ENCODE data around the gene RILPL2.
"Not testable (repeated sequence)": the region's sequence is repeated elsewhere in the genome, so short reads cannot be mapped to it uniquely, and the experiment has no call there.

The RILPL2 gene

GRCh38 chr12:123436017-123436964, at the start of gene RILPL2:
Gene RILPL2, minus strand, starts transcription at chr12:123436684. Its CDS starts 264 bp downstream, at chr12:123436420.
- in situ Hi-C loops (cut with HindIII; ENCODE audit: low sequenced_read_pairs) = no loop called here

DNA sequence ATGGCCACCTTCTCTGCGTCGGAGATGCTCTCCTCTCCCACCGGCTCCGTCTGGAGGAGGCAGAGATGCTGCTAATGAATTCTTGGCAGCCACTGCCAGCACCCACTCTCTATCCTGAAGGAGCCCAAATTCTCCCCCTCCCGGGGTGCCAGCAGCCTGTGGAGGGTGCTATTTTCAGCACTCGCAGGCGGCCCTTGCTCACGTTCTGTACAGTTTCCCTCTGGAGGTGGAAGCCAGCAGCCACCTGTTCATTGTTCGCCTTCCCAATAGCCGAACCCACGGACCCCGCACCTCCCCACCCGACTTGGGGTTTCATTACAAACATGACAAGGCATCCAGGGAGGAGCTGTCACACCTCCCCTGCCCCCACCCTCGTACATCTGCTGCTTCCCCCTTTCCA, 49.3 kb upstream of the RILPL2 start:
- in situ Hi-C loops (cut with HindIII; ENCODE audit: low sequenced_read_pairs) = no loop called here

DNA sequence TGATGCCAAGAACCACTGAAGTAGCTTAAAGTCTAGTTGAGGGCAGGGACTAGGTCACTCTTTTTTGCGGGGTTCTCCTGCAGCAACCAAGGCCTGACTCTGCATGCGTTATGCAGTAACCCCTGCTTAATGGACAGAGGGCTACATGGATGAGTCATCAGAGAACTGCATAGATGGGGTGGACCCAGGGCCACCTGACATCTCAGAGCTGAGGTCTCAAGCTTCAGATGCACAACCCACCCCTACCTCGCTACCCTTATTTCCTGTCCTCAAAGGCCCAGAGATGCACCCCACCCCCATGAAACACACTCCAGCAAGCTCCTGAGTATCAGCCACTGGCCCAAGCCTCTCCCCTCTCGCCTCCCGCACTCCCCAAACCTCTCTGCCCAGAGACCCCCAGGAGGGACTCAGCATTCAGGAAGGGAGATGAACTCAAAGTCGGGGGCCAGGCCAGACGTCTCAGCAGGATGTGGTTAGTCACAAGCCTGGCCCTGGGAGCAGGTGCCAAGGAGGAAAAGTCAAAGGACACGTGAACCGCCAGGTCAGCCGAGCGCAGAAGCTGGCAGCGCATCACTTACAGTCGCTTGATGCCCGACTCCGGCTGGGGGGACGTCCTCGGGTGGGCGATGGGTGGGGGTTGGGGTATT, 47.2 kb upstream of the RILPL2 start:
- in situ Hi-C loops (cut with HindIII; ENCODE audit: low sequenced_read_pairs) = no loop called here

DNA sequence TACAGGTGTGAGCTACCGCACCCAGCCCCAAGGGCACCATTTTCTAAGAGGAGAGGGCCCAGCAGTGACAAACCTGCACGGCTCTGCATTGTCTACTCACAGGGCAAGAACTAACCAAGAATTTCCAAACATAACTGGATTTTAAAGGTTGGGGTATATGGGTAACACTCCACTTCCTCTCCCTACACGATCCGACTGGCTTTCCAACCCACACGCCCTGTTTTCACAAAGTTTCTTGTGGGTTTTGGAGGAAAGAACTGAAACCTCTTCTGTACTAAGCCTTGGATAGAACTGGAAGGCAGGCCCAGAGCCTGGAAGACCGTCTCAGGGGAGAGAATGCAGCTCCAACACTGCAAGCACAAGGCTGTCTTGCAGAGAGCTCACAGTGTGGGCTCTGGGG, 46.4 kb upstream of the RILPL2 start:
- in situ Hi-C loops (cut with HindIII; ENCODE audit: low sequenced_read_pairs) = no loop called here

GRCh38 chr12:123481251-123481650, 44.8 kb upstream of the RILPL2 start:
- in situ Hi-C loops (cut with HindIII; ENCODE audit: low sequenced_read_pairs) = not testable (repeated sequence)

DNA sequence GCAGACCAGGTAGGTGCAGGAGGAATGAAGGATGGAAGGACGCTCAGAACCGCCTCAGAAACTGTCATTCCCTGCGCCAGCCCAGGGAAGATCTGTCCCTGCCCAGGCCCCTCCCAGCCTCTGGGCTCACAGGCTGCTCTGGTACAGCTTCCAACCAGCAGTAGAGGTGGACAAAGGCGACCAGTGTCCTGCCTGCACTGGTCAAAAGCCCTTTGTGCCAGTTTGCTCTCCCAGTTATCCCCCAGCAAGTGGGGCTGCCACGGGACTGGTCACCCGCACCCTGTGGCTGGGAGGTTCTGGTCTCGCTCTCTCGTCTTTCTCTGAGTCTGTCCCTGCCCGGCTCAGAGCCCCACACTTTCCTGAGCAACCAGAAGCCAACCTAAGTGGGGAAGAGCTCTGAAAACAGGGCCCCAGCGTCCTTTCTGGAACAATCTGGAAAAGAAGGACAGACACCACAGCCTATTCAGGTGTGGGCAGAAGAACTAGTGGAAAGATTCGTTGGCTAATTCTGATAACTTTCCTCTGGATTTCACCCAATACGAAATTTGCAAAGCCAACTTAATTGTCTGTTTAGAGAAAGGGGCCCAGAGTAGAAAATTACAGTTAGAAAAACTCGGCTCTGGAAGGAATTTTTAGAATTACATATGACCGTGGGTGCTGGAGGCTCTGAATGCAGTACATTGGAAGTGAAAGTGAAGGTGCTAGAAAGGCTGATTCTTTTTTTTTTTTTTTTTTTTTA, 43.1 kb upstream of the RILPL2 start:
- in situ Hi-C loops (cut with HindIII; ENCODE audit: low sequenced_read_pairs) = no loop called here

- in situ Hi-C loops (cut with HindIII; ENCODE audit: low sequenced_read_pairs) = no loop called here
Observed at GRCh38 chr12:123478762-123479161, 42.3 kb upstream of the RILPL2 start.

- in situ Hi-C loops (cut with HindIII; ENCODE audit: low sequenced_read_pairs) = no loop called here
Observed at GRCh38 chr12:123478069-123478468, 41.6 kb upstream of the RILPL2 start.

DNA sequence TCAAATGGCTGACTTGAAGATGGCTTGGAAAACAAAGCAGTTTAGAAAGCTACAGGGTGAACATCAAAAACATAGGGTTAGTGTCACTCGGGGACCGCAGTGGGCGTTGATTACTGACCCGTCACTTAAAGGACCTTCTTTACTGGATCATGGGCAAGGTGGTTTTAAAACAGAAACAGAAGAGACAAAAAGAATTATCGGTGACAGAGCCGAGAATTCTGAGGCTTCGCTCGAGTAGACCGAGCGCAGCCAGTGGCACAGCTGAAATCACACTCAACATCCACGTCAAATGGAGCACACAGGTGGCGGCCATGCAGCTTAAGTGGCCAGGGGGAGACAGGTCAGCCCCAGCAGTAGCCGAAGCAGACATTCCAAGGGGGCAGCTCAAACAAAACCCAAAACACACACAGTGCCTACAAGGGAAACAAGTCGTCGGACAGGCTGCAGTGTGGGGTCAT, 38.8 kb upstream of the RILPL2 start:
- in situ Hi-C loops (cut with HindIII; ENCODE audit: low sequenced_read_pairs) = no loop called here

- in situ Hi-C loops (cut with HindIII; ENCODE audit: low sequenced_read_pairs) = no loop called here
Observed at GRCh38 chr12:123474485-123475245, 38.2 kb upstream of the RILPL2 start.

- in situ Hi-C loops (cut with HindIII; ENCODE audit: low sequenced_read_pairs) = no loop called here
Observed at GRCh38 chr12:123472438-123472849, 36.0 kb upstream of the RILPL2 start.

DNA sequence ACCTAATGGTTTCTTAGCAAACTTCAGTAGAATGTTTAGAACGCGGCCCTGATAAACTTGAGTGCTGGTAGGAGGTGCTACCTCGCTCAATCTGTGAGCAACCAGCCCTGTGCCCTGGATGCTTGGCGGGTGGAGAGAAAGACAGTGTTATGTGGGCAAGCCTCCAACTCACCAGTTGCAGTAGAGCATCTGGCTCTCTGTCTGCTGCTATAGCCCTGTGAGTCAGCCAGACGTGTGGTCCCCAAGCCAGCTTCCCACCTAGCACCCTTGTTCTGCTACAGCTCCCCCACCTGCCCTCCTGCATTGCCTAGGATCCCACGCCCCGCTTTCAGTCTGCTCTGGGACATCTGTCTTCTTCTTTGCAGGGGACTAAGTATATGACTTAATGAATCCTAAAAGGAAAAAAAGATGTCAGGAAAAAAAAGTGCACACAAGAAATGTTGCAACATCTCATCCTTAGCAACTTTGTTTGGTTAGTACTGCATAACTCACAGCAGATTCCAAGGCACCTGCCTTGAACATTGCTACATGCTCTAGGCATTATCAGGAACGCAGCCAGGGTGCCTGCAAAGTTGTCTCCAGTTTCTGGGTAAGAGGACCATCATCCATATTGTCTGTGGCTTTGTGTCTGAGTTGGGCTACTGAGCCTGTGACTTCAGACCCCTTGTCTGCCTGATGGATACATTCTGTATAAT, 35.0 kb upstream of the RILPL2 start:
- in situ Hi-C loops (cut with HindIII; ENCODE audit: low sequenced_read_pairs) = no loop called here

DNA sequence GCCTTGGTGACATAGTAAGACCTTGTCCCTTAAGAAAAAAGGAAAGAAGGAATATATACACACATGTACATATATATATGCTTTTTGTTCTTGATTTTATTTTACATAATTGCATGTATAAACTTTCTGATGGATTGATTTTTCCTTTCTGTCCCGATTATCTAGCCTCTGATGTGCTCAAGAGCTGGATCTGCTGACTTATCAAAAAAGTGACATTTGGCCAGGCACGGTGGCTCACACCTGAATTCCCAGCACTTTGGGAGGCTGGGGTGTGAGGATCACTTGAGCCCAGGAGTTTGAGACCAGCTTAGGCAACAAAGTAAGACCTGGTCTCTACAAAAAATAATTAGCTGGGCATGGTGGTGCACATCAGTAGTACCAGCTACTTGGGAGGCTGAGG, 33.5 kb upstream of the RILPL2 start:
- in situ Hi-C loops (cut with HindIII; ENCODE audit: low sequenced_read_pairs) = no loop called here

- in situ Hi-C loops (cut with HindIII; ENCODE audit: low sequenced_read_pairs) = no loop called here
Observed at GRCh38 chr12:123468786-123469185, 32.3 kb upstream of the RILPL2 start.

DNA sequence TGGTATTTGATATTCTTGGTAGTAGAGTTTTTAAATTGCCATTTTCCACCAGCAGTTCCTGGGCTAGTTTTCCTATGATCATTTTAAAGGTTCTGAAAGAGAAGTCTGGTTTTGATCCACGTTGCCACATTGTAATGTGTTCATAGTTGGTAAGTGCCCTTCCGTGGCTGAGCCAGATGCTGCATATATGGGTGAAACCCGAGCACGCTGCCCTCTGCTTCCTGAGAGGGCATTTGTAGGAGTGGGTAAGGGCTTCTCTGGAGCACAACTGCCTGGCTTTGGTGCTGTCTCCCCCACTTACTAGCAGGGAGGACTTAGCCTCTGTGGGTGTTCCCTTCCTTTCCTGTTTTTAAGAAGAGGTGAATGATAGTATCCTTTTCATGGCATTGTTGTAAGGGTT, 28.6 kb upstream of the RILPL2 start:
- in situ Hi-C loops (cut with HindIII; ENCODE audit: low sequenced_read_pairs) = no loop called here

DNA sequence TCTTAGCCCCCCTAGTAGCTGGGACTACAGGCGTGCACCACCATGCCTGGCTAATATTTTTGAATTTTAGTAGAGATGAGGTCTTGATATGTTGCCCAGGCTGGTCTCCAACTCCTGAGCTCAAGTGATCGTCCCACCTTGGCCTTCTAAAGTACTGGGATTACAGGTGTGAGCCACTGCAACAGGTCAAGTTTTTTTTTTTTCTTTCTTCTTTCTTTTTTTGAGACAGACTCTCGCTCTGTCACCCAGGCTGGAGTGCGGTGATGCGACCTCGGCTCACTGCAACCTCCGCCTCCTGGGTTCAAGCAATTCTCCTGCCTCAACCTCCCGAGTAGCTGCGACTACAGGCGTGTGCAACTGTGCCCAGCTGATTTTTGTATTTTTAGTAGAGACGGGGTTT, 26.7 kb upstream of the RILPL2 start:
- in situ Hi-C loops (cut with HindIII; ENCODE audit: low sequenced_read_pairs) = not testable (repeated sequence)

DNA sequence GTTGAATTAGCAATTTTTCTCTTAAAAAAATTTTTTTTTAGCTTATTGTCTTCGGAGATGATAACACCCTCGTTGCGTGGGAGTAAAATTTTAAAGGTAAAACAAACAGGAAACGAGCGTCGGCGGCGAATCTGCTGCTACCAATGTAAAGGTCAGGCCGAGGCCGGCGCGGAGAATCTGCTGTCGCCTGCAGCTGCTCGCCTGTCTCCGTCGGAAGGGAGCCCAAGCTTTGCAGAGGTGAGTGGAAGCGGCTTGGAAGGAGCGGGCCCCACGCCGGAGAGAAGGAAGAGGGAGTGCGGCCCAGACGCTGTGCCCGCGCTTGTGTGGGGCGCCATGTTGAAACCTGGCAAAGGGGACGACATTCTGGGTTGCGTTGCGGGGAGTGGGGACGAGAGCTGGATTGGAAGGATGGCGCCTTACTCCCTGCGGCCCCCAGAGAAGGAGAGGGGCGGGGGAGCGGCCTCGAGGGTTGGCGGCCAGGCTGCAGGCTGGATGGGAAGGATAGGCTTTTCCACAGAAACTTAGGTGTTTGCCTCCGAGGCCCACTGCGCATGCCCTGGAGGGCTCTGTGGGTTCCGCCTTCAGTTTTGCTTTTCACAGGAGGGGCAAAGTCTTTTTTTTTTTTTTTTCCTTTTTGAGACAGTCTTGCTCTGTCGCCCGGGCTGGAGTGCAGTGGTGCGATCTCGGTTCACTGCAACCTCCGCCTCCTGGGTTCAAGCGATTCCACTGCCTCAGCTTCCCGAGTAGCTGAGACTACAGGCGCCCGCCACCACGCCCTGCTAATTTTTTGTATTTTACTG, 21.7 kb upstream of the RILPL2 start, which contains the start of gene SNRNP35:
SNRNP35 (plus strand) TSS at position 160 of the 800 bp plus-strand sequence. CDS start 7,402 bp downstream, outside the sequence.
- in situ Hi-C loops (cut with HindIII; ENCODE audit: low sequenced_read_pairs) = no loop called here

- in situ Hi-C loops (cut with HindIII; ENCODE audit: low sequenced_read_pairs) = no loop called here
Observed at GRCh38 chr12:123453165-123453564, 16.7 kb upstream of the RILPL2 start.

DNA sequence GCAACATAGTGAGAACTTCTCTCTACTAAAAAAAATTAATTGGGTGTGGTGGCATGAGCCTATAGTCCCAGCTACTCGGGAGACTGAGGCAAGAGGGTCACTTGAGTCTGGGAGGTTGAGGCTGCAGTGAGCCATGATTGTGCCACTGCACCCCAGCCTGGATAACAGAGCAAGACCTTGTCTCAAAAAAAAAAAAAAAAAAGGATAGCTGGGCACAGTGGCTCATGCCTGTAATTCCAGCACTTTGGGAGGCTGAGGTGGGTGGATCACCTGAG, 15.7 kb upstream of the RILPL2 start:
- in situ Hi-C loops (cut with HindIII; ENCODE audit: low sequenced_read_pairs) = not testable (repeated sequence)

Measured in DLD1 (cell line).